Lung (tissue), 12 donors: ENCODE data around the gene ZFYVE9. TPM values are rescaled to one million over a fixed set of nuclear protein-coding genes. Genes with fewer than 3 reads are reported as not detected.
"Not testable (repeated sequence)": the region's sequence is repeated elsewhere in the genome, so short reads cannot be mapped to it uniquely, and the experiment has no call there.

Experiments
- ATAC-seq: fragments of 200-7000 bp; cut with Tn5 transposase; one replicate; pipeline ENCODE4 v1.9.1; 2020; ENCODE audit warnings: moderate number of reproducible peaks; ENCODE audit not compliant: insufficient read depth, low FRiP score
- DNase-seq, 3 donors: peaks; one replicate each; pipeline ENCODE4 v3.0.0-alpha.2; 2013 to 2017
- H3K27ac ChIP-seq, 2 donors: one replicate each; pipeline ENCODE4 v1.5.1; 2013; ENCODE audit warnings: mild to moderate bottlenecking in 2 of 2, moderate library complexity in 2 of 2, control low read depth in 1 of 2, inconsistent platforms in 1 of 2, low read depth in 1 of 2, low read length in 1 of 2
- H3K27me3 ChIP-seq, 3 donors: one replicate each; pipeline ENCODE4 v1.5.1; 2013; ENCODE audit warnings: low read length in 2 of 3; ENCODE audit not compliant: control insufficient read depth in 3 of 3, insufficient read depth in 3 of 3
- H3K36me3 ChIP-seq, 4 donors: one replicate each; pipeline ENCODE4 v1.5.1; 2013; ENCODE audit warnings: low read length in 4 of 4, mild to moderate bottlenecking in 1 of 4, moderate library complexity in 1 of 4; ENCODE audit not compliant: control insufficient read depth in 4 of 4, insufficient read depth in 4 of 4
- H3K4me1 ChIP-seq, 5 donors: one replicate each; pipeline ENCODE4 v1.5.1; 2013; ENCODE audit warnings: low read length in 5 of 5, mild to moderate bottlenecking in 2 of 5, moderate library complexity in 1 of 5; ENCODE audit not compliant: control insufficient read depth in 5 of 5, insufficient read depth in 5 of 5
- H3K4me3 ChIP-seq: one replicate; pipeline ENCODE4 v1.5.1; 2013; ENCODE audit warnings: mild to moderate bottlenecking, control low read depth, moderate library complexity
- H3K9ac ChIP-seq, 2 donors: one replicate each; pipeline ENCODE4 v1.5.1; 2013; ENCODE audit warnings: low read length in 2 of 2, control low read depth in 1 of 2; ENCODE audit not compliant: insufficient read depth in 1 of 2
- H3K9me3 ChIP-seq, 4 donors: one replicate each; pipeline ENCODE4 v1.5.1; 2013; ENCODE audit warnings: low read length in 3 of 4, mild to moderate bottlenecking in 1 of 4, moderate library complexity in 1 of 4; ENCODE audit not compliant: control insufficient read depth in 4 of 4, insufficient read depth in 3 of 4
- WGBS, 2 donors: extraction: QIAGEN DNeasy Blood & Tissue Kit; methylation state at CpG; one replicate each; pipeline ENCODE4 v1.1.7; 2013; 5-methylcytosine and 5-hydroxymethylcytosine counted together
- polyA plus RNA-seq, 2 donors: library from polyadenylated mRNA; stranded (reverse); fragments of 200-250 nt; gene quantifications; one replicate each; pipeline ENCODE4 v1.2.1, GENCODE V29; 2013
- total RNA-seq, 2 donors: library from RNA; depleted of rRNA in 1 of 2; stranded (reverse); fragments of >200 nt in 1 of 2; gene quantifications; one replicate each; pipeline ENCODE4 v1.2.1, GENCODE V29; 2014 to 2021
- TF ChIP-seq, protein P1 (sequence below): IDR thresholded peaks from 2 replicates; pipeline ENCODE4 v1.5.1; 2012; ENCODE audit warnings: mild to moderate bottlenecking; ENCODE audit errors: control extremely low read depth, extremely low read depth
- donor health status: control.
- donor health status: control.
- donor health status: Bipolar disorder and iron deficiency.
- donor health status: healthy.
- donor health status: DM: yes; HTN: yes; CAD: no.

The ZFYVE9 gene
- total and polyA plus RNA-seq, 4 donors: 3.3 to 51.5 (median 9.9) TPM

DNA sequence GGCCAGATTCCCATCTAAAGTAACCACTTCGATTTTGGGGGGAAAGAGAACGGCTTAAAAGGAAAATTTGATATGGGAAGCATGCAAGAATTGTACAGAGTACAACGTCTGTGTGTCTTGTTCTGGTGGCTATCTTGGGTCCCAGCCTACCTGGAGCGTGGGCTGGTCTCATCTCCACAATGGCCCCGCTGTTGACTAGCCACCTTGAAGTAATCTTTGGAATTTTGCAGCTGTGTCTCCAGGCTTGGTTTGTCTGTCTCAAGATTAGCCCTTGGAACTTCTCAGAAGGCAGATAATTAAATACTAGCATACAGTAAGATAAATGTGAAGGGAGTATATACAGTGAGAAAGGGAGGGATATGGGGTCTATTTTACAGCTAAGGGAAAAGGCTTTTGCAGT lies 225.4 kb downstream of the ZFYVE9 start:
- no peak overlapping the region for H3K27ac ChIP-seq
- H3K27me3 ChIP-seq: peaks cover 0 to 6% (median 0%) of the 10 kb centered on the region in 3 donors
- WGBS, 2 donors: 91 to 96% methylated on average over 5 of the region's 5 CpGs
- no peak for DNase-seq
- no peak overlapping the region for H3K9ac ChIP-seq
- TF ChIP-seq, protein P1, sequence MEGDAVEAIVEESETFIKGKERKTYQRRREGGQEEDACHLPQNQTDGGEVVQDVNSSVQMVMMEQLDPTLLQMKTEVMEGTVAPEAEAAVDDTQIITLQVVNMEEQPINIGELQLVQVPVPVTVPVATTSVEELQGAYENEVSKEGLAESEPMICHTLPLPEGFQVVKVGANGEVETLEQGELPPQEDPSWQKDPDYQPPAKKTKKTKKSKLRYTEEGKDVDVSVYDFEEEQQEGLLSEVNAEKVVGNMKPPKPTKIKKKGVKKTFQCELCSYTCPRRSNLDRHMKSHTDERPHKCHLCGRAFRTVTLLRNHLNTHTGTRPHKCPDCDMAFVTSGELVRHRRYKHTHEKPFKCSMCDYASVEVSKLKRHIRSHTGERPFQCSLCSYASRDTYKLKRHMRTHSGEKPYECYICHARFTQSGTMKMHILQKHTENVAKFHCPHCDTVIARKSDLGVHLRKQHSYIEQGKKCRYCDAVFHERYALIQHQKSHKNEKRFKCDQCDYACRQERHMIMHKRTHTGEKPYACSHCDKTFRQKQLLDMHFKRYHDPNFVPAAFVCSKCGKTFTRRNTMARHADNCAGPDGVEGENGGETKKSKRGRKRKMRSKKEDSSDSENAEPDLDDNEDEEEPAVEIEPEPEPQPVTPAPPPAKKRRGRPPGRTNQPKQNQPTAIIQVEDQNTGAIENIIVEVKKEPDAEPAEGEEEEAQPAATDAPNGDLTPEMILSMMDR: no peak
- ATAC-seq: no peak
- no peaks in the 10 kb centered on the region for H3K9me3 ChIP-seq
- no peak overlapping the region for H3K4me3 ChIP-seq
- peaks cover 0 to 15% (median 5%) of the 10 kb centered on the region in 5 donors for H3K4me1 ChIP-seq
- H3K36me3 ChIP-seq: peaks cover 0 to 8% (median 5%) of the 10 kb centered on the region in 4 donors

GRCh38 chr1:52368383-52369172 lies 226.7 kb downstream of the ZFYVE9 start:
- 8 to 9% methylated on average over 44 to 51 of the region's 51 CpGs for WGBS, 2 donors
- Histone ChIP-seq H3K27ac (peak overlapping the region in 1 of 2 donors; percentile 44), H3K4me1 (peaks cover 0 to 15% (median 5%) of the 10 kb centered on the region in 5 donors), H3K4me3 (peak overlapping the region; percentile 44), H3K9ac (peak overlapping the region in 1 of 2 donors; percentile 20), H3K36me3 (peaks cover 0 to 4% (median 2%) of the 10 kb centered on the region in 4 donors), H3K9me3 (no peaks in the 10 kb centered on the region), H3K27me3 (peaks cover 0 to 6% (median 0%) of the 10 kb centered on the region in 3 donors)
- ATAC-seq: no peak
- peak; percentile 42 to 64 (median 57) for DNase-seq
- TF ChIP-seq, protein P1: no peak

DNA sequence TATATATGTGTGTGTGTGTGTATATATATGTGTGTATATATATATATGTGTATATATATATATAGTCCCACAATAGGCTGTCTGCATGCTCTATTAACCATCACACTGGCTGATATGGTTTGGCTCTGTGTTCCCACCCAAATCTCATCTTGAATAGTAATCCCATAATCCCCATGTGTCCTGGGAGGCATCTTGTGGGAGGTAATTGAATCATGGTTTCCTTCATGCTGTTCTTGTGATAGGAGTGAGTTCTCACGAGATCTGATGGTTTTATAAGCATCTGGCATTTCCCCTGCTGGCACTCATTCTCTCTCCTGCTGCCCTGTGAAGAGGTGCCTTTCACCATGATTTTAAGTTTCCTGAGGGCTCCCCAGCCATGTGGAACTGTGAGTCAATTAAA lies 228.0 kb downstream of the ZFYVE9 start:
- H3K4me3 ChIP-seq, H3K9me3 ChIP-seq, H3K36me3 ChIP-seq, H3K9ac ChIP-seq, DNase-seq, ATAC-seq, H3K27me3 ChIP-seq, H3K27ac ChIP-seq: not testable (repeated sequence)
- H3K4me1 ChIP-seq: peaks cover 0 to 10% (median under 1%) of the 10 kb centered on the region in 5 donors
- WGBS, 2 donors: 82 to 87% methylated on average over 1 of the region's 1 CpG

GRCh38 chr1:52385376-52385775 lies 243.5 kb downstream of the ZFYVE9 start:
- no peak overlapping the region for H3K27ac ChIP-seq
- no peaks in the 10 kb centered on the region for H3K9me3 ChIP-seq
- H3K36me3 ChIP-seq: peaks cover 0 to 11% (median 4%) of the 10 kb centered on the region in 4 donors
- 97 to 98% methylated on average over 3 of the region's 3 CpGs for WGBS, 2 donors
- no peak overlapping the region for H3K9ac ChIP-seq
- no peaks in the 10 kb centered on the region for H3K4me1 ChIP-seq
- no peaks in the 10 kb centered on the region for H3K27me3 ChIP-seq
- TF ChIP-seq, protein P1: no peak
- no peak for ATAC-seq
- no peak for DNase-seq
- H3K4me3 ChIP-seq: no peak overlapping the region
